GM23338 (cell line): Measurements from ENCODE around the gene GNB3. TPM values are rescaled to one million over a fixed set of nuclear protein-coding genes. Genes with fewer than 3 reads are reported as not detected.

Experiments used
- ATAC-seq: fragments of 200-7000 bp; cut with Tn5 transposase; 3 replicates; pipeline ENCODE4 v1.9.1; 2020
- DNase-seq: peaks from one replicate; pipeline ENCODE4 v3.0.0-alpha.2; 2015; ENCODE audit warnings: low spot score
- H2AFZ ChIP-seq: fragments of 200-600 bp; sonication (generic); 2 replicates; pipeline ENCODE4 v1.8.0; 2016; ENCODE audit warnings: antibody characterized with exemption, mild to moderate bottlenecking, moderate library complexity
- H3F3A ChIP-seq: fragments of 200-600 bp; sonication (generic); replicated peaks from 2 replicates; pipeline ENCODE4 v1.8.0; 2017; ENCODE audit warnings: antibody characterized with exemption, mixed run types, low read depth
- H3K27ac ChIP-seq: fragments of 200-600 bp; sonication (generic); 2 replicates; pipeline ENCODE4 v1.6.1; 2016; ENCODE audit warnings: low read depth
- H3K27me3 ChIP-seq: fragments of 200-600 bp; sonication (generic); 2 replicates; pipeline ENCODE4 v1.8.0; 2016; ENCODE audit warnings: mild to moderate bottlenecking, mixed run types, moderate library complexity; ENCODE audit not compliant: insufficient read depth
- H3K36me3 ChIP-seq: fragments of 200-600 bp; sonication (generic); 2 replicates; pipeline ENCODE4 v1.8.0; 2016; ENCODE audit warnings: mild to moderate bottlenecking; ENCODE audit not compliant: insufficient read depth
- H3K4me1 ChIP-seq: fragments of 200-600 bp; sonication (generic); 2 replicates; pipeline ENCODE4 v1.8.0; 2016; ENCODE audit warnings: mild to moderate bottlenecking, moderate library complexity; ENCODE audit not compliant: insufficient read depth
- H3K4me2 ChIP-seq: fragments of 200-600 bp; sonication (generic); 2 replicates; pipeline ENCODE4 v1.7.1; 2017; ENCODE audit warnings: mixed run types
- H3K4me3 ChIP-seq: fragments of 200-600 bp; sonication (generic); 2 replicates; pipeline ENCODE4 v1.6.1; 2016; ENCODE audit warnings: mixed run types
- H3K79me2 ChIP-seq: fragments of 200-600 bp; sonication (generic); replicated peaks from 2 replicates; pipeline ENCODE4 v1.8.0; 2017; ENCODE audit warnings: mild to moderate bottlenecking; ENCODE audit not compliant: insufficient read depth
- H3K9me2 ChIP-seq: fragments of 200-600 bp; sonication (generic); 2 replicates; pipeline ENCODE4 v1.8.0; 2017; ENCODE audit not compliant: insufficient read depth
- H4K20me1 ChIP-seq: fragments of 200-600 bp; sonication (generic); replicated peaks from 2 replicates; pipeline ENCODE4 v1.8.0; 2017; ENCODE audit warnings: mild to moderate bottlenecking; ENCODE audit not compliant: insufficient read depth
- H3K27ac Mint-ChIP-seq: 2 replicates; pipeline ENCODE4 v1.8.0; 2020; ENCODE audit warnings: inconsistent platforms, mild to moderate bottlenecking, moderate library complexity, mixed read lengths
- H3K27me3 Mint-ChIP-seq: 3 replicates; pipeline ENCODE4 v1.8.0; 2022; ENCODE audit warnings: low read depth, mild to moderate bottlenecking, moderate library complexity, mixed read lengths, inconsistent platforms; ENCODE audit not compliant: insufficient read depth, poor library complexity
- H3K36me3 Mint-ChIP-seq: 3 replicates; pipeline ENCODE4 v1.8.0; 2021; ENCODE audit warnings: low read depth, mild to moderate bottlenecking, inconsistent platforms, moderate library complexity, mixed read lengths
- H3K4me1 Mint-ChIP-seq: 3 replicates; pipeline ENCODE4 v1.8.0; 2020; ENCODE audit warnings: mild to moderate bottlenecking, inconsistent platforms, mixed read lengths
- H3K4me3 Mint-ChIP-seq: 3 replicates; pipeline ENCODE4 v1.8.0; 2021; ENCODE audit warnings: moderate library complexity, mild to moderate bottlenecking, inconsistent platforms, mixed read lengths
- H3K9me3 Mint-ChIP-seq: 3 replicates; pipeline ENCODE4 v1.8.0; 2020; ENCODE audit warnings: moderate library complexity, mild to moderate bottlenecking, inconsistent platforms, mixed read lengths
- CTCF ChIP-seq, 2 experiments: fragments of 200-600 bp in 1 of 2; sonication (generic) in 1 of 2; conservative IDR thresholded peaks; 2 replicates each; pipeline versions ENCODE4 v1.5.1 to v1.6.1; 2016 to 2017; ENCODE audit warnings: antibody characterized with exemption in 2 of 2, low read depth in 2 of 2, mild to moderate bottlenecking in 2 of 2, moderate library complexity in 1 of 2
- EZH2 ChIP-seq: fragments of 200-600 bp; sonication (generic); IDR thresholded peaks from one replicate; pipeline ENCODE4 v1.8.0; 2017; ENCODE audit warnings: antibody characterized with exemption, mild to moderate bottlenecking, low read depth; ENCODE audit not compliant: unreplicated experiment
- EZH2phosphoT487 ChIP-seq: fragments of 200-600 bp; sonication (generic); IDR thresholded peaks from one replicate; pipeline ENCODE4 v1.8.1; 2018; ENCODE audit warnings: antibody characterized with exemption; ENCODE audit not compliant: unreplicated experiment
- NANOG ChIP-seq: IDR thresholded peaks from 2 replicates; pipeline ENCODE4 v1.6.1; 2016; ENCODE audit warnings: antibody characterized with exemption, borderline replicate concordance
- STAT1 ChIP-seq: IDR thresholded peaks from one replicate; pipeline ENCODE4 v1.6.1; 2016; ENCODE audit warnings: antibody characterized with exemption; ENCODE audit not compliant: unreplicated experiment
- ZNF114 ChIP-seq: fragments of 250-450 bp; sonication (Bioruptor Pico); IDR thresholded peaks from 2 replicates; pipeline ENCODE4 v1.5.0; 2020; ENCODE audit warnings: mild to moderate bottlenecking, moderate library complexity
- ZNF331 ChIP-seq: fragments of 250-450 bp; sonication (Bioruptor Pico); IDR thresholded peaks from 2 replicates; pipeline ENCODE4 v1.5.0; 2020; ENCODE audit warnings: low read depth, mild to moderate bottlenecking, moderate library complexity
- polyA plus RNA-seq: library from polyadenylated mRNA; unstranded; fragments of >200 nt; fragmentation: Nextera tagmentation; extraction: Ambion mirVana; gene quantifications from 2 replicates; pipeline ENCODE4 v1.2.1, GENCODE V29; 2016
- total RNA-seq: library from RNA; depleted of rRNA; stranded (reverse); fragments of >200 nt; shearing (Covaris generic); gene quantifications from 2 replicates; pipeline ENCODE4 v1.2.3, GENCODE V29; 2014
- TF ChIP-seq, protein P1 (sequence below): IDR thresholded peaks from one replicate; pipeline ENCODE4 v1.6.1; 2018; ENCODE audit warnings: antibody characterized with exemption; ENCODE audit not compliant: unreplicated experiment
- TF ChIP-seq, protein P2 (sequence below): fragments of 250-450 bp; sonication (Bioruptor Pico); IDR thresholded peaks from 2 replicates; pipeline ENCODE4 v1.5.0; 2020; ENCODE audit warnings: mild to moderate bottlenecking, moderate library complexity

The GNB3 gene
- total and polyA plus RNA-seq, 2 experiments from 2014 or later, result 5.4 to 8.2 TPM

- TF ChIP-seq, protein P1, sequence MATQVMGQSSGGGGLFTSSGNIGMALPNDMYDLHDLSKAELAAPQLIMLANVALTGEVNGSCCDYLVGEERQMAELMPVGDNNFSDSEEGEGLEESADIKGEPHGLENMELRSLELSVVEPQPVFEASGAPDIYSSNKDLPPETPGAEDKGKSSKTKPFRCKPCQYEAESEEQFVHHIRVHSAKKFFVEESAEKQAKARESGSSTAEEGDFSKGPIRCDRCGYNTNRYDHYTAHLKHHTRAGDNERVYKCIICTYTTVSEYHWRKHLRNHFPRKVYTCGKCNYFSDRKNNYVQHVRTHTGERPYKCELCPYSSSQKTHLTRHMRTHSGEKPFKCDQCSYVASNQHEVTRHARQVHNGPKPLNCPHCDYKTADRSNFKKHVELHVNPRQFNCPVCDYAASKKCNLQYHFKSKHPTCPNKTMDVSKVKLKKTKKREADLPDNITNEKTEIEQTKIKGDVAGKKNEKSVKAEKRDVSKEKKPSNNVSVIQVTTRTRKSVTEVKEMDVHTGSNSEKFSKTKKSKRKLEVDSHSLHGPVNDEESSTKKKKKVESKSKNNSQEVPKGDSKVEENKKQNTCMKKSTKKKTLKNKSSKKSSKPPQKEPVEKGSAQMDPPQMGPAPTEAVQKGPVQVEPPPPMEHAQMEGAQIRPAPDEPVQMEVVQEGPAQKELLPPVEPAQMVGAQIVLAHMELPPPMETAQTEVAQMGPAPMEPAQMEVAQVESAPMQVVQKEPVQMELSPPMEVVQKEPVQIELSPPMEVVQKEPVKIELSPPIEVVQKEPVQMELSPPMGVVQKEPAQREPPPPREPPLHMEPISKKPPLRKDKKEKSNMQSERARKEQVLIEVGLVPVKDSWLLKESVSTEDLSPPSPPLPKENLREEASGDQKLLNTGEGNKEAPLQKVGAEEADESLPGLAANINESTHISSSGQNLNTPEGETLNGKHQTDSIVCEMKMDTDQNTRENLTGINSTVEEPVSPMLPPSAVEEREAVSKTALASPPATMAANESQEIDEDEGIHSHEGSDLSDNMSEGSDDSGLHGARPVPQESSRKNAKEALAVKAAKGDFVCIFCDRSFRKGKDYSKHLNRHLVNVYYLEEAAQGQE, result no peak
- TF ChIP-seq NANOG (no peak), CTCF (conservative IDR thresholded peaks at IDR 0.05; ENCODE audit: low read depth in 2 of 2) (no peak)
Measured at GRCh38 chr12:6831450-6831995, 9.2 kb upstream of the GNB3 start (continued).

DNA sequence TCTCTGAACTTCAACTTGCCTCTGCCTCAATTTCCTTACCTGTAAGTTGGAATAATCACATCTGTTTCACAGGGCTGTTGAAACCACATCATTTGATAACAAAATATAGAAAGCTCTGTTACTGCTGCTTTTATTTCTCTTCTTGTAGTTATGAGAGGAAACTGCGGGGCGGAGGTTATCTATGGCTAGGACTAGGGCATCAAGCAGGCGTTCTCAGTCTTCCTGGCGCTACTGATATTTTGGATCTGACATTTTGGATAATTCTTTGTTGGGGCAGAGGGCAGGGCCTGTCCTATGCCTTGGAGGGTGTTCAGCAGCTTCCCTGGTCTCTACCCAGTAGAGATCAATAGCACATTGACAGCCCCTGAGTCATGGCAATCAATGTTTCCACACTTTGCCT is 8.6 kb upstream of the GNB3 start:
- DNase-seq, result no peak
- no peak overlapping the region for H3K27ac Mint-ChIP-seq
- TF ChIP-seq NANOG (no peak), EZH2 (no peak), ZNF114 (no peak), ZNF331 (CRISPR knock-in tag) (no peak), STAT1 (no peak), EZH2phosphoT487 (no peak)
- TF ChIP-seq, protein P2, sequence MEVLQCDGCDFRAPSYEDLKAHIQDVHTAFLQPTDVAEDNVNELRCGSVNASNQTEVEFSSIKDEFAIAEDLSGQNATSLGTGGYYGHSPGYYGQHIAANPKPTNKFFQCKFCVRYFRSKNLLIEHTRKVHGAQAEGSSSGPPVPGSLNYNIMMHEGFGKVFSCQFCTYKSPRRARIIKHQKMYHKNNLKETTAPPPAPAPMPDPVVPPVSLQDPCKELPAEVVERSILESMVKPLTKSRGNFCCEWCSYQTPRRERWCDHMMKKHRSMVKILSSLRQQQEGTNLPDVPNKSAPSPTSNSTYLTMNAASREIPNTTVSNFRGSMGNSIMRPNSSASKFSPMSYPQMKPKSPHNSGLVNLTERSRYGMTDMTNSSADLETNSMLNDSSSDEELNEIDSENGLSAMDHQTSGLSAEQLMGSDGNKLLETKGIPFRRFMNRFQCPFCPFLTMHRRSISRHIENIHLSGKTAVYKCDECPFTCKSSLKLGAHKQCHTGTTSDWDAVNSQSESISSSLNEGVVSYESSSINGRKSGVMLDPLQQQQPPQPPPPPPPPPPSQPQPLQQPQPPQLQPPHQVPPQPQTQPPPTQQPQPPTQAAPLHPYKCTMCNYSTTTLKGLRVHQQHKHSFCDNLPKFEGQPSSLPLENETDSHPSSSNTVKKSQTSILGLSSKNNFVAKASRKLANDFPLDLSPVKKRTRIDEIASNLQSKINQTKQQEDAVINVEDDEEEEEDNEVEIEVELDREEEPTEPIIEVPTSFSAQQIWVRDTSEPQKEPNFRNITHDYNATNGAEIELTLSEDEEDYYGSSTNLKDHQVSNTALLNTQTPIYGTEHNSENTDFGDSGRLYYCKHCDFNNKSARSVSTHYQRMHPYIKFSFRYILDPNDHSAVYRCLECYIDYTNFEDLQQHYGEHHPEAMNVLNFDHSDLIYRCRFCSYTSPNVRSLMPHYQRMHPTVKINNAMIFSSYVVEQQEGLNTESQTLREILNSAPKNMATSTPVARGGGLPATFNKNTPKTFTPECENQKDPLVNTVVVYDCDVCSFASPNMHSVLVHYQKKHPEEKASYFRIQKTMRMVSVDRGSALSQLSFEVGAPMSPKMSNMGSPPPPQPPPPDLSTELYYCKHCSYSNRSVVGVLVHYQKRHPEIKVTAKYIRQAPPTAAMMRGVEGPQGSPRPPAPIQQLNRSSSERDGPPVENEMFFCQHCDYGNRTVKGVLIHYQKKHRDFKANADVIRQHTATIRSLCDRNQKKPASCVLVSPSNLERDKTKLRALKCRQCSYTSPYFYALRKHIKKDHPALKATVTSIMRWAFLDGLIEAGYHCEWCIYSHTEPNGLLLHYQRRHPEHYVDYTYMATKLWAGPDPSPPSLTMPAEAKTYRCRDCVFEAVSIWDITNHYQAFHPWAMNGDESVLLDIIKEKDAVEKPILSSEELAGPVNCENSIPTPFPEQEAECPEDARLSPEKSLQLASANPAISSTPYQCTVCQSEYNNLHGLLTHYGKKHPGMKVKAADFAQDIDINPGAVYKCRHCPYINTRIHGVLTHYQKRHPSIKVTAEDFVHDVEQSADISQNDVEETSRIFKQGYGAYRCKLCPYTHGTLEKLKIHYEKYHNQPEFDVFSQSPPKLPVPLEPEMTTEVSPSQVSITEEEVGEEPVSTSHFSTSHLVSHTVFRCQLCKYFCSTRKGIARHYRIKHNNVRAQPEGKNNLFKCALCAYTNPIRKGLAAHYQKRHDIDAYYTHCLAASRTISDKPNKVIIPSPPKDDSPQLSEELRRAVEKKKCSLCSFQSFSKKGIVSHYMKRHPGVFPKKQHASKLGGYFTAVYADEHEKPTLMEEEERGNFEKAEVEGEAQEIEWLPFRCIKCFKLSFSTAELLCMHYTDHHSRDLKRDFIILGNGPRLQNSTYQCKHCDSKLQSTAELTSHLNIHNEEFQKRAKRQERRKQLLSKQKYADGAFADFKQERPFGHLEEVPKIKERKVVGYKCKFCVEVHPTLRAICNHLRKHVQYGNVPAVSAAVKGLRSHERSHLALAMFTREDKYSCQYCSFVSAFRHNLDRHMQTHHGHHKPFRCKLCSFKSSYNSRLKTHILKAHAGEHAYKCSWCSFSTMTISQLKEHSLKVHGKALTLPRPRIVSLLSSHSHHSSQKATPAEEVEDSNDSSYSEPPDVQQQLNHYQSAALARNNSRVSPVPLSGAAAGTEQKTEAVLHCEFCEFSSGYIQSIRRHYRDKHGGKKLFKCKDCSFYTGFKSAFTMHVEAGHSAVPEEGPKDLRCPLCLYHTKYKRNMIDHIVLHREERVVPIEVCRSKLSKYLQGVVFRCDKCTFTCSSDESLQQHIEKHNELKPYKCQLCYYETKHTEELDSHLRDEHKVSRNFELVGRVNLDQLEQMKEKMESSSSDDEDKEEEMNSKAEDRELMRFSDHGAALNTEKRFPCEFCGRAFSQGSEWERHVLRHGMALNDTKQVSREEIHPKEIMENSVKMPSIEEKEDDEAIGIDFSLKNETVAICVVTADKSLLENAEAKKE (CRISPR knock-in tag), result no peak
- TF ChIP-seq, protein P1, result no peak

More for the DNA sequence above, 8.6 kb upstream of the GNB3 start:
- no peaks in the 10 kb centered on the region for H3K9me3 Mint-ChIP-seq
- no peak overlapping the region for H3K4me2 ChIP-seq
- H3K36me3 Mint-ChIP-seq, result peaks cover 64% of the 10 kb centered on the region
- H2AFZ ChIP-seq, result no peak overlapping the region
- no peaks in the 10 kb centered on the region for H3K9me2 ChIP-seq
- H3K27ac ChIP-seq, result no peak overlapping the region
- H3K27me3 ChIP-seq, result no peaks in the 10 kb centered on the region
- peaks cover 9% of the 10 kb centered on the region for H3K79me2 ChIP-seq
- H3F3A ChIP-seq, result peaks cover 21% of the 10 kb centered on the region
- H3K36me3 ChIP-seq, result peaks cover 3% of the 10 kb centered on the region; the same call in 1 of the 2 replicates
- no peak for ATAC-seq
- peaks cover 23% of the 10 kb centered on the region for H3K4me1 Mint-ChIP-seq
- no peak overlapping the region for H3K4me3 Mint-ChIP-seq
- peaks cover 3% of the 10 kb centered on the region; the same call in 1 of the 2 replicates for H4K20me1 ChIP-seq
- H3K4me1 ChIP-seq, result peaks cover 12% of the 10 kb centered on the region
- H3K4me3 ChIP-seq, result no peak overlapping the region
- peaks cover 16% of the 10 kb centered on the region for H3K27me3 Mint-ChIP-seq
